Germinal center (tissue), 1 donor: Measurements from ENCODE around the gene ZFYVE26.
"Not testable (repeated sequence)": the region's sequence is repeated elsewhere in the genome, so short reads cannot be mapped to it uniquely, and the experiment has no call there.

Experiments used
- DNase-seq: peaks from one replicate; pipeline ENCODE4 v3.0.0; 2012; ENCODE audit warnings: mixed read lengths, low spot score

Gene ZFYVE26

DNA sequence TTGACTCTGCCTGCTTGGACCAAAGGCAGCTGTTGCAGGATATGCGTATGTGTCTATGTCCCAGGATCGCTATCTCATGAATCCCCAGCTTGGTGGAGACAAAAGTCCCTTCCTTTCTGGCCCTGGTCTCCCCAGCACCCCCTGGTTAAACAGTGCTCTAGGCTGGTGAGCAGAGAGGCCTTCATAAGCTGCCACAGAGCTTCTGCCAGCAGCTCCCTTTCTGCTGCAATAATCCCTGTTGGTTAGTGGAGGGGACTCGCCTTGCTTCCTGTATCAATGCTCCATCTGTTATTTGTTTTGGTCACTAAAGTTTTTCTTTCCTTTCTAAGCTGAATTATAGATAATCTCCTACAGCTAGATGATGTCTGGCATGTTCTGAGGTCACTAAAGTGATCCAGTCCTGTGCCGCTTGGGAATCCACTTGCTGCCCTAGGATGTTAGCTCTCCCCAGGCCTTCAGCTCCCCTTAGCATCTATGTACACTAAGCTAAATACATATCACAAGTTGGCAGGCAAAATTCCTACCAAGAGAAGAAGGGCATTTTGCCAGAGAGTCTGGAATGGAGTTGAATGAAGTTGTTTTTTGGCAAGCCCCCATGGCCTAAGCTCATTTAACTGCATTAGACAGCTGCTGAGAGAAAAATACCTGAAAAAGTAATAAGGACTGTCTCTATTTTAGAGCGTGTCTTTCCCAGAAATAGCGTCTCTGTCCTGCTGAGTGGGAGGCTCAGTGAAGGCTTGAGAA lies 66.9 kb downstream of the ZFYVE26 start:
- no peak for DNase-seq

- no peak for DNase-seq
These were observed 68.1 kb downstream of the ZFYVE26 start for GRCh38 chr14:67748312-67748711.

DNA sequence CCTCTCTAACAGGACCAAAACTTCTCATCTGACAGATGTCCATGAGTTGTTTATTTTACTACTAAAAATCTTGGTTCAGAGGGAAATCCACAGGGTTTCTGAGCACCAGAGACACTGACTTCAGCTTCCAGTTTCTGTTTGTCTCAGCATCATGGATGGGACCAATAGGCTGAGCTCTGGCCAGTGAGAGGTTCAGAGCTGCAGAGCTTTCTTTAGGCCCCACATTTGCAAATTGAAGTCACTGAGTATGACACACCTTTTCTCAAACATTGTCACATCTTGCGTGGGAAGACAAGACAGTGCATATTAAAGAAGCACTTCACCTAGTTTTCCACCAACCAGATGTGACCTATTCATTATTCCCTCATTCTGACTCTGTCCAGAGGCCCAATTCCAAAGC lies 69.5 kb downstream of the ZFYVE26 start:
- no peak for DNase-seq

GRCh38 chr14:67744046-67744445 lies 72.3 kb downstream of the ZFYVE26 start:
- no peak for DNase-seq

GRCh38 chr14:67738740-67739504 lies 77.5 kb downstream of the ZFYVE26 start:
- DNase-seq: no peak

DNA sequence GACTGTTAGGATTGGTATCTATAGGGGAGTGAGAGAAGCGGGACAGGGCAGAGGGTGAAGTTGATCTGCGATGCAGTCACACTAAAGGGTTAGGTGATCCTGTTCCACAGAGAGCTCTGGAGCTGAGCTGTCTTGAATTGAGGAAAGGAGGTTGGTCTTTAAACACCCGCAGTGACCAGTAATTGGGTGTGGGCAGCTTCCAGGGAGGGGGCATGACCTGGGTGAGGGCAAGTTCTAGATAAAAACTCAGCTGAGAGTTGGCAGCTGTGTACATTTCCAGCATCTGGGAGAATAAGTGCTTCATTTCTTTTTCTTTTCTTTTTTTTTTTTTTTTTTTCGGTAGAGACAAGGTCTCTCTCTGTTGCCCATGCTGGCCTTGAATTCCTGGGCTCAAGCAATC lies 79.6 kb downstream of the ZFYVE26 start:
- DNase-seq: no peak

DNA sequence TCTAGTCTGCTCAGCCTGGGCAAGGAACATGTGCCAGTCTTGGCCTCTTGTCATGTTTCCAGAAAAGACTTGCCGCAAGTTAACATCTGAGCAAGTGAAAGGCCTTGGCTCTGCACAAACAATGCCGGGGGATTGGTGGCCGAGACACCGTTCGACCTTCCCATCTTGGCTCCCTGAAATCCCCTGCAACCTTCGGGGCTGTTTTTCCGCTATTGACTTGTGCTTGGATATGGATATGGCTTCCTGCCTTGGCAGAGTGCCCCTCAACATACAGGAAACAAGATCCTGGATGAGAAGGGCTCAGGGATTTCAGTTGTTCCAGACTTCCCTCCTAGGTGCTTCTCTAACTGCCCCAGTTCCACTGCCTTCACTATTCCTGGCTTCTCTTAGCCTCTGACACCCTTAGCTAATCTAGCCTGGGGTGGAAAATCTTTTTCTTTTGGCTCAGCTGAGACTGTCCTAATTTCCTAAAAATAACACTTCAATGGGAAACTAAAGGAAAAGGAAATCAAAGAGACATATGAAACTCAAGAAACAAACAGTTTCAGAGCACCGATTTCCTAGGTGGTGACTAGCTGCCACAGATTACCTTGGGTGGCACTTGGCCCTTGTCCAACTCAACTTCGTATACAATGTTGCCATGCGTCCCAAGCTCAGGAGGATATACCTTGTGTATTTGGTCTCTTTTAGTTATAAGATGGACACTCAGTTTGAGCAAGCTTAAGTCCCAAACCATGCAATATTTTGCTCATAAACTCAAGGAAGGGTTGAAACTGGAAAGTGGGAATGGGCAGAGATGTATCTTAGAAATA lies 80.8 kb downstream of the ZFYVE26 start:
- no peak for DNase-seq

GRCh38 chr14:67734675-67735074 lies 81.7 kb downstream of the ZFYVE26 start:
- no peak for DNase-seq

DNA sequence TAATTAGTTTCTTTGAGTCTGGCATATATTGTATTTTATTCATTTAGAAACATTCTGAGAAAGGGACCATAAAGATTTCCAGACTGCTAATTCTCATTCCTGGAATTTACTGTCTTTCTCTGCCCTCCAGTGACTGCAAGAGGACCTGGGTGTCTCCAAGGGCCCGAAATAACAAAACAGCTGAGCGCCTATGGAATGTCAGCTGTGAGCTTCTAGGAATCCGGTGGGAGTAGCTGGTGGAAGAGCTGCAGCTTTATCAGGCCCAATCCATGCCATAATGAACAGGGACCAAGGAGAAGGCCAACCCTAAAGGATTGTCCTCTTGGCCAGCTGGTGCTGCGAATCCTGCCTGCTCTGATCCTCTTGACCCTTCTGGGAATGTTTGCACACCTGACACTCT lies 82.8 kb downstream of the ZFYVE26 start:
- no peak for DNase-seq

- no peak for DNase-seq
These were observed 87.1 kb downstream of the ZFYVE26 start for GRCh38 chr14:67729072-67729885.

- no peak for DNase-seq
These were observed 88.1 kb downstream of the ZFYVE26 start for GRCh38 chr14:67728258-67728657.

GRCh38 chr14:67727361-67727760 lies 89.0 kb downstream of the ZFYVE26 start:
- no peak for DNase-seq

- no peak for DNase-seq
These were observed 91.2 kb downstream of the ZFYVE26 start for GRCh38 chr14:67725171-67725570.

- DNase-seq: no peak
These were observed 94.1 kb downstream of the ZFYVE26 start for GRCh38 chr14:67722293-67722692.

DNA sequence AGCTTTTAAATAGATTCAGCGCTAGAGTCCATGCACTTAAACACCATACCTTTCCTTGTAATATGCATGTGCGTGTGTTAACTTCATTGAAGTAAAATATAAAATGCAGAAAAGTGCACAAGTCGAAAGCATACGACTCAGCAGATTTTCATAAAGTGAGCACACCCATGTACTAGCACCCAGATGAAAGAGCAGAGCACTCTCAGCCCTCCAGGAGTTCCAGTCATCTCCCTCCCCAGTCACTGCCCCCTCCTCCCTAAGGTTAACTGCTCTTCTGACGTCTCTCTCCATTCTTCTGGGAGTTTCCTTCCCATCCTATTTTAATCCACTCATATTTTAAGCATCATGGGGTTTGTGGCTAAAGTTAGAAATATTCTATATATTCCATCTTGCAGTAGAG lies 94.5 kb downstream of the ZFYVE26 start:
- no peak for DNase-seq

DNA sequence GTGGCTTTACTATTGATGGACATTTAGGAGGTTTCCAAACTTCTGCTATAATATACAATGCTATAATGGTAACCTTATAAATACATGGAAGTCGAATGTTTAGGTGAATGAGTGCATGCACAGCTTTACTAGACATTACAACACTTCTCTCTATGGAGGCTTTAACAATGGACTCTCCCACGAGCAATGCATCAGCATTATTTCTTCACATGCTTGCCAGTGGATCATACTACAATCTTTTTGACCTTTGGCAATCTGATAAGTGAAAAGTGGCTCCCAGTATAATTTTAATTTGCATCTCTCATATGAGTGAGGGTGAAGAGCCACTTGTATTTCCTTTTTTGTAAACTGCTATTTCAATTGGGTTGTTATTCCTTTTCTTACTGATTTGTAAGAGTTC lies 96.5 kb downstream of the ZFYVE26 start:
- DNase-seq: no peak

DNA sequence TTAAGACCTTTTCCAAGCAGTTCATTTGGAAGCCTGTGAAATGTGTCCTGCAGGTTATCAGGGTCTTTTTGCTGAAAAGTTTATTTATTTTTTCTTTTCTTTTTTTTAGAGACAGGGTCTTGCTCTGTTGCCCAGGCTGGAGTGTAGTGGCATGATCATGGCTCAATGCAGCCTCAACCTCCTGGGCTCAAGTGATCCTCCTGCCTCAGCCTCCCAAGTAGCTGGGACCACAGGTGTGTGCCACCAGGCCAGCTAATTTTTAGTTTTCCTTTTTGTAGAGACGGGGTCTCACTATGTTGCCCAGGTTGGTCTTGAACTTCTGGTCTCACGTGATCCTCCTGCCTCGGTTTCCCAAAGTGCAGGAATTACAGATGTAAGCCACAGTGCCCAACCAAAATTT lies 97.0 kb downstream of the ZFYVE26 start:
- not testable (repeated sequence) for DNase-seq

- no peak for DNase-seq
These were observed 98.1 kb downstream of the ZFYVE26 start for GRCh38 chr14:67718265-67718664.

DNA sequence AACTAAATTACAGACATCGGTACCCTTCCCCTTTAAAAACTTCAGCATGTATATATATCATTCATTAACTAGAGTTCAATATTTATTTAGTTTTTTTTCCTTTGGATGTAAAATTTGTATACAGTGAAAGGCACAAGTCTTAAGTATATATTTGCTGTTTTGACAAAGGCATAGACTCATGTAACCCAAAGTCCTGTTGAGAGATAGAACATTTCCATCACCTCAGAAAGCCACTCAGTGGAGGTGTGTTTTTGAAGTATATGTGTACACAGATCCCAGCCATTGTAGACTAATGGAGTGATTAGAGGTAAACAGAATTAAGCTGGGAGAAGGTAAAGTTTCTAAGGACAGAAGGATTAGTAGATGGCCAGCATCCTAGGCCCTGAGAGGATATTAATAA lies 99.3 kb downstream of the ZFYVE26 start:
- DNase-seq: no peak

GRCh38 chr14:67710209-67710608 lies 106.2 kb downstream of the ZFYVE26 start:
- DNase-seq: no peak

DNA sequence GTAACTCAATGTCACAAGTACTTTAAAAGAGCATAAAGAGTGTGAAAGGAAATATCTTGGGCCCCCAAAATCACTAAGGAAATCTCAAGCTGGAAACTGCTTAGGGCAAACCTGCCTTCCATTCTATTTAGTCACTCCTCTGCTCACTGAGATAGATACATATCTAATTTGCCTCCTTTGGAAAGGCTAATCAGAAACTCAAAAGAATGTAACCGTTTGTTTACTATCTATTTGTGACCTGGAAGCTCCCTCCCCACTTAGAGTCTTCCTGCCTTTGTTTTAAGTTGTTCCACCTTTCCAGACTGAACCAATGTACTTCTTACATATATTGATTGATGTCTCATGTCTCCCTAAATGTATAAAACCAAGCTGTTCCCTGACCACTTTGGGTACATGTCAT lies 106.6 kb downstream of the ZFYVE26 start:
- DNase-seq: not testable (repeated sequence)

- DNase-seq: not testable (repeated sequence)
These were observed 107.0 kb downstream of the ZFYVE26 start for GRCh38 chr14:67709346-67709745.
